Measurements from ENCODE around the gene SYCP2.

DNA sequence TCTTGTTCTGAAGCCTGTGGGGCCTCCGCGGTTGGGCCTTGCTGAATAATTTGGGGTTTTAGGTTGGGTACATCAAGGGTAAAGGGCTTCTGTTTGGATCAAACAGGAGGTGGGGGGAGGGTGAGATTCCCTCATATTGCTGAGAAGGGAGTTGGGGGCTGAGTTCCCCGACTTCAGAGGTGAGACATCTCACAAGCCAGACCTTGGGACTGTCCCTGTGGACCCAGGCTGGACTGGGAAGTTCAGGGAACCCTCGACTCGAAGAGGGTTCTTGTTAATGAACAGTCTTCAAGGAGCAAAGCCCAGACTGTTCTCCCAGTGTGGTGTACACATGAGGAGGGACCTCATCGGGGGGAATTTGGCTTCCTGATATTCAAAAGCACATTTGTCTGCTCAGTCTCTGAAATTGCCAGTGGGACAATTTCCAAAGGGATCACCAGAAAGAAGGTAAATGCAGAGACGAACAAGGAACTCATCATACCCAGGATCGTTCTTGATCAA is 118.5 kb downstream of the SYCP2 start:
- TF ChIP-seq, protein P1, sequence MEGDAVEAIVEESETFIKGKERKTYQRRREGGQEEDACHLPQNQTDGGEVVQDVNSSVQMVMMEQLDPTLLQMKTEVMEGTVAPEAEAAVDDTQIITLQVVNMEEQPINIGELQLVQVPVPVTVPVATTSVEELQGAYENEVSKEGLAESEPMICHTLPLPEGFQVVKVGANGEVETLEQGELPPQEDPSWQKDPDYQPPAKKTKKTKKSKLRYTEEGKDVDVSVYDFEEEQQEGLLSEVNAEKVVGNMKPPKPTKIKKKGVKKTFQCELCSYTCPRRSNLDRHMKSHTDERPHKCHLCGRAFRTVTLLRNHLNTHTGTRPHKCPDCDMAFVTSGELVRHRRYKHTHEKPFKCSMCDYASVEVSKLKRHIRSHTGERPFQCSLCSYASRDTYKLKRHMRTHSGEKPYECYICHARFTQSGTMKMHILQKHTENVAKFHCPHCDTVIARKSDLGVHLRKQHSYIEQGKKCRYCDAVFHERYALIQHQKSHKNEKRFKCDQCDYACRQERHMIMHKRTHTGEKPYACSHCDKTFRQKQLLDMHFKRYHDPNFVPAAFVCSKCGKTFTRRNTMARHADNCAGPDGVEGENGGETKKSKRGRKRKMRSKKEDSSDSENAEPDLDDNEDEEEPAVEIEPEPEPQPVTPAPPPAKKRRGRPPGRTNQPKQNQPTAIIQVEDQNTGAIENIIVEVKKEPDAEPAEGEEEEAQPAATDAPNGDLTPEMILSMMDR (conservative IDR thresholded peaks at IDR 0.05) = no peak
- TF ChIP-seq ZFX (IDR thresholded peaks at IDR 0.05) = no peak

Measured in C4-2B (cell line).